Right ventricle myocardium inferior (tissue), 1 donor: Measurements from ENCODE around the gene AKT1. TPM values are rescaled to one million over a fixed set of nuclear protein-coding genes. Genes with fewer than 3 reads are reported as not detected.
"Not testable (repeated sequence)": the region's sequence is repeated elsewhere in the genome, so short reads cannot be mapped to it uniquely, and the experiment has no call there.

Source experiments
- ATAC-seq: fragments of 200-7000 bp; cut with Tn5 transposase; one replicate; pipeline ENCODE4 v1.9.1; 2020; ENCODE audit warnings: mild to moderate bottlenecking, moderate library complexity
- DNase-seq: peaks from one replicate; pipeline ENCODE4 v3.0.0; 2021; ENCODE audit errors: missing footprints
- intact Hi-C: fragments of 100-400 bp; cut with DNase I; formaldehyde crosslinking; loops from one replicate; pipeline ENCODE4 v1.11.0; 2022
- total RNA-seq: library from RNA; stranded (reverse); fragmentation: NEBNext Ultra II Directional; extraction: Animal tissue kit (Norgen Biotek cat#: 25700); gene quantifications from one replicate; pipeline ENCODE4 v1.2.1, GENCODE V29; 2021
- donor health status: DM: no; HTN: yes; CAD: no; lungs with severe emphysema.

Gene AKT1
- total RNA-seq, 1 donor from 2014 or later, result 134 TPM

GRCh38 chr14:104767634-104767918, 28.0 kb downstream of the AKT1 start:
- ATAC-seq, result no peak
- DNase-seq, result no peak

GRCh38 chr14:104766863-104767633, 28.5 kb downstream of the AKT1 start:
- ATAC-seq (no peak), DNase-seq (no peak)
- intact Hi-C loops, result loop anchor here (5.0 kb wide), 1 partner anchor 280 kb away; no protein-coding TSS in a partner anchor

More at GRCh38 chr14:104767634-104767918, 28.0 kb downstream of the AKT1 start:
- intact Hi-C loops, result loop anchor here (5.0 kb wide), 1 partner anchor 280 kb away; no protein-coding TSS in a partner anchor

- intact Hi-C loops, result loop anchor here (5.0 kb wide), 1 partner anchor 281 kb away; no protein-coding TSS in a partner anchor
- no peak for ATAC-seq
These were observed 29.2 kb downstream of the AKT1 start for GRCh38 chr14:104766256-104766862.

GRCh38 chr14:104765517-104765916, 30.0 kb downstream of the AKT1 start:
- DNase-seq (no peak), ATAC-seq (no peak)
- intact Hi-C loops, result loop anchor here (5.0 kb wide), 1 partner anchor 282 kb away; no protein-coding TSS in a partner anchor

More at GRCh38 chr14:104766256-104766862, 29.2 kb downstream of the AKT1 start:
- no peak for DNase-seq

- no peak for DNase-seq
- intact Hi-C loops, result no loop called here
- no peak for ATAC-seq
These were observed 36.3 kb downstream of the AKT1 start for GRCh38 chr14:104758981-104759969.

GRCh38 chr14:104757681-104758392, 37.7 kb downstream of the AKT1 start:
- no peak for DNase-seq
- ATAC-seq, result no peak
- intact Hi-C loops, result no loop called here

- no peak for ATAC-seq
- intact Hi-C loops, result no loop called here
These were observed 38.3 kb downstream of the AKT1 start for GRCh38 chr14:104757238-104757585.

GRCh38 chr14:104756477-104757237, 38.9 kb downstream of the AKT1 start:
- intact Hi-C loops, result no loop called here
- ATAC-seq, result no peak
- DNase-seq, result no peak

More at GRCh38 chr14:104757238-104757585, 38.3 kb downstream of the AKT1 start:
- no peak for DNase-seq

GRCh38 chr14:104755621-104756020, 39.9 kb downstream of the AKT1 start:
- DNase-seq (no peak), ATAC-seq (no peak)
- intact Hi-C loops, result no loop called here

- intact Hi-C loops, result loop anchor here (5.0 kb wide), 1 partner anchor 43 kb away; the partner anchor contains the start of gene AKT1
- DNase-seq (no peak), ATAC-seq (no peak)
These were observed 41.2 kb downstream of the AKT1 start for GRCh38 chr14:104754213-104754851.

GRCh38 chr14:104753528-104754212, 41.9 kb downstream of the AKT1 start:
- intact Hi-C loops, result loop anchor here (2.0 to 5.0 kb wide), 2 partner anchors 29 to 44 kb away; partner anchors contain the start of genes ADSS1 and AKT1
- ATAC-seq (no peak), DNase-seq (no peak)

- peak; percentile 100 for DNase-seq
- ATAC-seq, result peak; percentile 97
- intact Hi-C loops, result loop anchor here (2.0 to 5.0 kb wide), 2 partner anchors 28 to 44 kb away; partner anchors contain the start of genes ADSS1 and AKT1
These were observed 42.6 kb downstream of the AKT1 start, which contains the start of gene SIVA1 for GRCh38 chr14:104752735-104753527. Gene SIVA1, plus strand, starts transcription at chr14:104753147. Its CDS starts 55 bp downstream, at chr14:104753202.

- no peak for DNase-seq
- intact Hi-C loops, result loop anchor here (2.0 to 5.0 kb wide), 2 partner anchors 28 to 45 kb away; partner anchors contain the start of genes ADSS1 and AKT1
- no peak for ATAC-seq
These were observed 43.2 kb downstream of the AKT1 start for GRCh38 chr14:104752423-104752734.

GRCh38 chr14:104751539-104752422, 43.8 kb downstream of the AKT1 start:
- no peak for DNase-seq
- no peak for ATAC-seq
- intact Hi-C loops, result loop anchor here (2.0 to 5.0 kb wide), 2 partner anchors 27 to 46 kb away; partner anchors contain the start of genes ADSS1 and AKT1

- intact Hi-C loops, result loop anchor here (5.0 kb wide), 1 partner anchor 47 kb away; the partner anchor contains the start of gene AKT1
- DNase-seq, ATAC-seq: not testable (repeated sequence)
These were observed 44.8 kb downstream of the AKT1 start for GRCh38 chr14:104750753-104751057.
